ENCODE results near the gene NR6A1.

The NR6A1 gene

GRCh38 chr9:124684169-124684568 lies 86.9 kb downstream of the NR6A1 start:
- DNase-seq, result no peak

GRCh38 chr9:124683043-124683442 lies 88.1 kb downstream of the NR6A1 start:
- DNase-seq, result no peak

- no peak for DNase-seq
These were observed 90.3 kb downstream of the NR6A1 start for GRCh38 chr9:124680714-124681390.

- no peak for DNase-seq
These were observed 91.1 kb downstream of the NR6A1 start for GRCh38 chr9:124680049-124680448.

GRCh38 chr9:124676159-124676551 lies 95.0 kb downstream of the NR6A1 start:
- DNase-seq, result no peak

GRCh38 chr9:124675261-124676158 lies 95.6 kb downstream of the NR6A1 start:
- DNase-seq, result no peak

- DNase-seq, result no peak
These were observed 96.5 kb downstream of the NR6A1 start for GRCh38 chr9:124674651-124675050.

GRCh38 chr9:124673063-124673462 lies 98.0 kb downstream of the NR6A1 start:
- no peak for DNase-seq

- DNase-seq, result no peak
These were observed 99.2 kb downstream of the NR6A1 start for GRCh38 chr9:124671861-124672260.

- no peak for DNase-seq
These were observed 104.5 kb downstream of the NR6A1 start for GRCh38 chr9:124666642-124667041.

- no peak for DNase-seq
These were observed 105.6 kb downstream of the NR6A1 start for GRCh38 chr9:124665391-124666058.

- DNase-seq, result no peak
These were observed 107.0 kb downstream of the NR6A1 start for GRCh38 chr9:124664143-124664542.

GRCh38 chr9:124663046-124663961 lies 107.8 kb downstream of the NR6A1 start:
- DNase-seq, result no peak

- peak in 1 of 2 experiments; percentile 41 for DNase-seq
These were observed 108.5 kb downstream of the NR6A1 start for GRCh38 chr9:124662561-124662960.

GRCh38 chr9:124661271-124661670 lies 109.8 kb downstream of the NR6A1 start:
- DNase-seq, result no peak

GRCh38 chr9:124660341-124660801 lies 110.7 kb downstream of the NR6A1 start:
- DNase-seq, result peak in 1 of 2 experiments; percentile 19

- DNase-seq, result no peak
These were observed 111.9 kb downstream of the NR6A1 start for GRCh38 chr9:124659099-124659659.

GRCh38 chr9:124658165-124659017 lies 112.7 kb downstream of the NR6A1 start:
- DNase-seq, result peak; percentile 61 to 66

GRCh38 chr9:124657516-124657915 lies 113.6 kb downstream of the NR6A1 start:
- DNase-seq, result no peak

GRCh38 chr9:124654431-124654830 lies 116.7 kb downstream of the NR6A1 start:
- DNase-seq, result no peak

Measured in cerebellar nuclear complex (tissue), 1 donor.